Activated CD4-positive, CD25-positive, alpha-beta regulatory T cell treated with anti-CD3 and anti-CD28 coated beads, Interleukin-2, amount 50 U/mL, for 16 hours (primary cell): ENCODE measurements around the gene ARRDC1.
"Not testable (repeated sequence)": the region's sequence is repeated elsewhere in the genome, so short reads cannot be mapped to it uniquely, and the experiment has no call there.

Source experiments
- DNase-seq: peaks from one replicate; pipeline ENCODE4 v3.0.0-alpha.2; 2020; ENCODE audit warnings: low read depth, low spot score

Gene ARRDC1

DNA sequence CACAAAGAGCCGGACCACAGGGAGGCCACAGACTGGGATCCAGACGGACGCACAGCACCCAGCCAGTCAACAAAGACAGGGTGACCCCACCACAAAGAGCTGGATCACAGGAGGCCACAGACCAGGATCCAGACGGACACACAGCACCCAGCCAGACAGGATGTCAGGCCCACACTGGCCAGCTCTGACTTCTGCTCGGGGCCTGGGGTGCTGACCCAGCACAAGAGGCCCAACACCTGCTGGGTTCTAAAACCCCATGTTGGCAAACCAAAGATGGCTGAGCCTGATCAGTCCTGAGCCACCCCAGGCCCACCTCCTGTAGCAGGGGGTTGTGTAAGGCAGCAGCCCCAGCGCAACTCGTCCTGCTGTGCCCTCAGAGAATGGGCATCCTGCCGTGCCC, 21.5 kb upstream of the ARRDC1 start:
- no peak for DNase-seq

DNA sequence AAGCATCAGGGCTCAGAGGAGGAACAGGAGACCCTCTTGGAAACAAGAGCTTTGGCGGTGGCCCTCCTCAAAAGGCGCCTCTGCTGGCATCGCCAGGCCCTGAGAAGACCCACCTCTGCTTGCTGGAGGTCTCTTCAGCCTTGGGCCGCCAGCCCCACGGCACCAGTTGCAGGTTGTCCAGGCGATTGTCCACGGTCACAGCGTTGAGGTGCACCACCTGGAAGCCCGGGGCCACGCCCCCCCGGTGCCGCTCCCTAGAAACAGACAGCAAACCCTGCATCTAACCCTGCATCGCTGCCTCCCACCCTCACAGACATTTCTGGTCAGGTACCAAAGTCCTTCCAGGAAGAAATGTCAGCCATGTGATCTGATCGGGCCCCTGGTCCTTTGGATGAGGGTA, 18.6 kb upstream of the ARRDC1 start:
- DNase-seq, result no peak

DNA sequence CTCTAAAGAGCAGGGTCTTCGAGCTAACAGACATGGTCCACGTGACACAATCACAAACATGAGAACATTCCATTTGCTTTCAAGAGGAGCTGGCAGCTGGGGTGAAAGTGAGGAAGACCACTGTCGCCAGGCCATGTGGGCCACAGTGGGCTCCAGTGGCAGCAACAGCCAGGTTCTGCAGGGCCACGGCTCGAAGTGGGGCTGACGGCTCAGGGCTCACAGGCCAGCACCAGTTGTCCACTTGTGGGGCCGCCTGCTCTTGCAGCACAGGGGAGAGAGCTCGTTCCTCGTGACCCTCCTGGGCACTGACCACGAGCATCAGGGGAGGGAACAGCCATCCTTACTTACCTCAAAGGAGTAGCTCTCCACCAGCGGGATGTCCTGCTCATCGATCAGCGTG, 17.2 kb upstream of the ARRDC1 start:
- DNase-seq, result no peak

DNA sequence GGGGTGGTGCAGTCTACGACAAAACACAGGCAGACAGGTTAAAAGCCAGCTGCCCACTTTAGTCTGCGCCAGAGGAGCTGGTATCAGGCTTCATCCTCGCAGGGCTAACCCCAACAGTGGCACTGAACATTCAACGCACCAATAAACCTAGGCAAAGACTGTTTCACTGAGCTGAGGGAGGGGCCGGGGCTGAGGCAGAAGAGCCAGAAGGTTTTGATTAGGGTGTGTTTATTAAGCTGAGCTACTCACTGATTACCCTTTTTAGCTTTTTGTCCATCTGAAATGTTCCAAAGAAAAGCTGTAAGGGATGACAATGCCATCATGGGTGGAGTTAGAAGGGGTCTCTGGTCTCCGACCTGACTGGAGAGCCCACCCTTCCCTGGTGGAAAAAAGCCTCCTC, 16.6 kb upstream of the ARRDC1 start:
- DNase-seq, result no peak

DNA sequence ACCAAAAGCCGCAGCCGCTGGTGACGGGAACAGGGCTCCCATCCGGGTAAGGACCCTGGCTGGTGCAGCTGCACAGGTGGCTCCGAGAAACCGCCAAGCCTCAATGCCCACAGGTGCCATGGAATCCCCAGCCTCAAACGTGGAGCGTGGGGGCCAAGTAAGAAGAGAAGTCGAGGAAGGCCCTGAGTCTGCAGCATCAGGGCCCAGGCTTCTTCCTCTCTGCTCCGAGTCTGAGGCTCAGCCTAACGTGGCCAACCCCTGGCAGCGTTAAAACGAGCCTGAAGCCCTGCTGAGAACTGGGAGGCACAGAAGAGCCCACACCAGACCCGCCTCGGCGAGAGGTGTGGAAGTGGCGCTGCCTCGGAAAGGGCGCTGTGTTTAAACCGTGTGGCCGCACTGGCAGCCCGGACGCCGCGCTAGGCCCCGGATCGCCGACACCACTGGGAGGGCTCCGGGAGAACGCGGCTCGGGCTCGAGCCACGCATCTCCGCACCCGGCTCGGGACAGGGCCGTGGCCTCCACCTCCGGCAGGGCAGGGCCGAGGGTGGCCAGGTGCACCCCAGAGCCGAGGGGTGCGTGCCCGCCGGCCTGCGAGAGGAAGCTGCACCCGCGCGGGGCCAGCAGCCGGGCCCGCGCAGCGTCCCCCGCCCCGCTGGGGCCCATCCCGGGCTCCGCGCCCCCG, 15.9 kb upstream of the ARRDC1 start:
- DNase-seq, result no peak

DNA sequence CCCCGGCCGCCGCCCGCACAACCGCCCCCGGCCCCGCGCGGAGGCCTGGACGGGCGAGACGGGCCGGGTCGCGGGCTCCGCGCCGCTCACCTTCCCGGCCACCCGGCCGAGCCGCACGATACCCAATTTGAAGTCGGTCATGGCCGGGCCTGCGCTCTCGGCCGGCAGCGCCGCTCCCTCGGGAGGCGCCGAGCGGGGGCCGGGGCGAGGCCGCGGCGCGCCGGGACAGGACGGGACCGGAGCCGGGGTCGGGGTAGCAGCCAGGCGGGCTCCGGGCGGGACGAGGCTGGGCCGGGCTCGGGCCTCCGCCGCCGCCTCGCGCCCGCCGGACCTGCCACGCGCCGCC, 15.4 kb upstream of the ARRDC1 start:
- DNase-seq, result no peak

DNA sequence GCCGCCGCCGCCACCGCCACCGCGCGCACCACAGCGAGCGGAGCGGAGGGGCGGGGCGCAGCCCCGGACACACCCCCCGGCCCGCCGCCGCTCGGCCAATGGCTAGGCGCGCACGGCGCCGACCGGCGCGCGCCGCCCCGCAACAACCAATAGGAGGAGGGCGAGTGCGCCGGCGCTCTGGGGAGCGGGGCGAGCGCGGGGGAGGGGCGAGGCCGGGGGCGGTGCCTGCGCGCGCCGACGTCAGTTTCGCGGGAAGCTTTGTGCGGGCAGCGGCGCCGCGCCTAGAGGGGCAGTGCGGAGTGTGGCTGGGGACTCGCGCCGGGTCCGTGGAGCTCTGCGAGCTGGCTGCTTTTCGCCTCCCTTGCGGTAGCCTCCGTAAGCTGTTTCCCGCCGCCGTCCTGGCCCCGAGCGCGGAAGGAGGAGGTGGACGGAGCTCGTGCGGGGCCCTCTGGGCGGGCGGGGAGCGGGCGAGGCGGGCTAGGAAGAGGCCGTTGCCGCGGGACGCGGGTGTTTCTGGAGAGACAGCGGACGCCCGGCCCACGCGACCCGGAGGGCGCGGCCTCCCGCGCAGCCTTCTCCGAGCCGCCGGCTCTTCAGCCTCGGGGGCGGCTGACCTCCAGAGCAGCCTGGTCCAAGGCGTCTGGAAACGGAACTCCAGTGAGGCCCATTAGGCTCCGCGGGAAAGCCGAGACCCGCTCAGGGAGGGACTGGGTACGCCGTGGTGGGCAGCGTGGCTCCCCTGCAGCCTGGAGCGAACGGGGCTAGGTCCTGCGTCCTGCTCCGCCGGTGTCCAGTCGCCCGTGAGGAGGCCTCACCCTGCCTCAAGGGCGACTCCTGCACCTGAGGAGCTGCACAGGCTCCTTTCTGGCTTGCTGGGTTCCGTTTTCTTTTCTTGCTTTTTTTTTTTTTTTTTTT, 14.8 kb upstream of the ARRDC1 start, which contains the start of gene ZMYND19:
Gene ZMYND19, minus strand, starts transcription at position 44 of the 915 bp plus-strand sequence. CDS start 249 bp downstream, outside the sequence.
- peak; percentile 82 for DNase-seq

DNA sequence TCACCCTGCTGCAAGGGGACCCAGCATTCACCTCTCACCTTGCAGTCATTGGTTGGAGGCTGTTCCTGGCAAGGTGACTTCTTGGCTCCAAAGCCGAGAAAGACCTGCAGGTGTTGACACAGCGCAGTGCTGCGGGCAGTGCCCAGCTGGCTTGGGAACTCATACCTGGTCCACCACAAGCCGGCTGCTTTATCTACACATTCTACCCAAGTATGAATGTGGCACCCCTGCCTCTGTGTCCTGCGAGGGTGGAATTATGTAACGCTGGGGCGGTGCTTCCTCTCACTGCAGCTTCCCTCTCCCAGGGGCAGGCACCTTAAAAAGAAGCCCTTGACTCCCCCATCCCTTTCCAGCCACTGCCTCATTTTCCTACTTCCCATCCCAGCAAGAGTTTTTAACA, 12.7 kb upstream of the ARRDC1 start:
- DNase-seq, result no peak

DNA sequence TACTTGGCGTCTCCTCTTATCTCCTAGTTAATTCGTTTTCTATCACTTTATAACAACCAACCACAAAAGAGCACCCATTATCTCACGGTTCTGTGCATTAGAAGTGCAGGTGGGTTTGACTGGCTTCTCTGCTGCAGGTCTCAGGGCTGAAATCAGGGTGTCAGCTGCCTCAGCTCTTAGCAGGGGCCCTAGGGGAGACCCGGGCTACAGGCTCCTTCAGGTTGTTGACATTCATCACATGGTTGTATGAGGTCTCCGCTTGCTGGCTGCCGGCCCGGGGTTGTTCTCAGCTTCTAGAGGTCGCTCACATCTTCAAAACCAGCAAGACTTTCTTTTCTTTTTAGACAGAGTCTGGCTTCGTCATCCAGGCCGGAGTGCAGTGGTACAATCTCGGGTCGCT, 12.3 kb upstream of the ARRDC1 start:
- DNase-seq, result no peak

DNA sequence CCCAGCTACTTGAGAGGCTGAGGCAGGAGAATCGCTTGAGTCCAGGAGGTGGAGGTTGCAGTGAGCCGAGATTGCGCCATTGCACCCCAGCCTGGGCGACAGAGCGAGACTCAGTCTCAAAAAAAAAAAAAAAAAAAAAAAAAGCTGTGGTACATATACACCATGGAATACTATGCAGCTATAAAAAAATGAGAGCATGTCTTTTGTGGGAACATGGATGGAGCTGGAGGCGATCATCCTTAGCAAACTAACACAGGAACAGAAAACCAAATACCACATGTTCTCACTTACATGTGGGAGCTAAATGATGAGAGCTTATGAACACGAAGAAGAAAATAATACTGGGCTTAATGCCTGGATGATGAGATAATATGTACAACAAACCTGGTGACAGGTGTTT, 8.9 kb upstream of the ARRDC1 start:
- DNase-seq, result not testable (repeated sequence)

DNA sequence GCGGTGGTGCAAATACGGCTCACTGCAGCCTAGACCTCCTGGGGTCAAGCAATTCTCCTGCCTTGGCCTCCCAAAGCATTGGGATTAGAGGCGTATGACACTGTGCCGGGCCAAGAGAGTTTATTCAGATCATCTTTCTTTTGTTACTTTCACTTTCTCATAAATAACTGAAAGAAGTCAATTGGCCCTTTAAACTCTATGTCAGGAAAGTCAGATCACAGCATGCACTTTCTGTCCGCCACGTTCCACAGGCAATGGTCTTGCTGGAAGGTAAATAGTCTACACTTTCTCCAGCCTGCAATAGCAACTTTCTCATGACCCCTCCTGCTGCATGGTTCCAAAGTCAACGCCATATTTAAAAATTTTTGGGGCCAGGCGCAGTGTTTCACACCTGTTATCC, 6.5 kb upstream of the ARRDC1 start:
- no peak for DNase-seq

DNA sequence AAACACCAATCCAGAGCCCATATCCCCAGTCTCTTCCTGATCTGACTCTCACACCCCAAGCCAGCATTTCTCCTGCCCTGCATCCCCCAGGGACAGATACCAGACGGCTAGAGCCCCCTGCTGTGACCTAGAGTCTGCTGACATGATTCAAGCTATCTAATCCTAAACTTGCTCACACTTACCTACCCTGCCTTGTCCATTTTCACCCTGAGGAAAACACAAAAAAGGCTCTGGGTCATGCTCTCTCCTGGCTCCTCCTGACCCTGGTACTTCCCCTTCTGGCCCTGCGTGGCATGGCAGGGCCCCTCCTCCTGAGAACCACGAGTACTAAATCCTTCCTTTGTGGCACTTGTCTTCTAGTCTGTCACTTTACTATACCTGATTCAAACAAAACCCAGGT, 2.8 kb upstream of the ARRDC1 start:
- no peak for DNase-seq

DNA sequence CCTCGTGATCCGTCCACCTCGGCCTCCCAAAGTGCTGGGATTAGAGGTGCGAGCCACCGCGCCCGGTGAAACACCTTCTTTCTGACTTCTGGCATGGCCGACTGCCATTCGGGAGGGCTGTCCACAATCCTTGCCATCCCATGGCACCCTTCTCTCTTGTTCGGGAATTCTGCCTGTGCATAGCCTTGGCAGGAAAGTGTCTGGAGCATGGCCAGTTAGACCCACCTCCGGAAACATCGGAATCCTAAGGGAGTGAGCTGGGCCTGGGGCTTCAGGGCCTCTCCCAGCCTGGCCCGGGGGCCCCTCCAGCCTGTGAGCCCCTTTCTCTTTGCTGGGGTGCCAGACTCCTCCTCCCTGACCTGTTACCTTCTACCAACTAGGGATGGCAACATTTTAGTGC, 1.6 kb upstream of the ARRDC1 start:
- no peak for DNase-seq

DNA sequence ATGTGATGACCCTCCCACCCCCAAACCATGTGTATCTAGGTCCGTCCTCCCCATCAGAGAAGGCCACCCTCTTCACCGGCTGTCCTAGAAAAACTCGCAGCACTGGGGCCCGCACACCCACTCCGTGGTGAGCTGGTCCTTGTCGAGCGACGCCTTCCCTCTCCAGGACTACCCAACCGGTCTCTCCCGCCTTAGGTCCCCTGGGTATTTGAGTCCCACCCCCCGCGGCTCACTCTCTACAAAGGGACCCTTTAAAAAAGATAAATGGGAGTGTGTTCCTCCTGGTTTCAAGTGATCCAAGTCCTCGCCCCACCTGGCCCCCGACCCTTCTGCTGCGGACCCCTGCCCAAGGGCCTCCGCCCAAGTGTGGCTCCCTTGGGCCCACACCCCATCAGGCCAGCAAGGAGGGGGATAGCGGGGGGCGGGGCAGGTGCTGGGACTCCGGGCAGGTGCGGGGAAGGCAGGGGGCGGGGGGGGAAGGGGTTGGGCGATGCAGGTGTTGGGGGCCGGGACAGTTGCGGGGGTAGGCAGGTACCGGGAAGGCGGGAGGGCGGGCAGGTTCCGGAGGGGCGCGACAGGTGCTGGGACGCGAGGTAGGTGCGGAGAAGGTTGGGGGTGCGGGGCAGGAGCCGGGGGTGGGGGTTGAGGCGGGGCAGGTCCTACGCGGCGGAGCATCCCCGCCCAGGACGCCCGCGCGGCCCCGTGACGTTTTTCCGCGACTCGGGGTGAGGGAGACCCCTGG, 970 bp upstream of the ARRDC1 start:
- no peak for DNase-seq

DNA sequence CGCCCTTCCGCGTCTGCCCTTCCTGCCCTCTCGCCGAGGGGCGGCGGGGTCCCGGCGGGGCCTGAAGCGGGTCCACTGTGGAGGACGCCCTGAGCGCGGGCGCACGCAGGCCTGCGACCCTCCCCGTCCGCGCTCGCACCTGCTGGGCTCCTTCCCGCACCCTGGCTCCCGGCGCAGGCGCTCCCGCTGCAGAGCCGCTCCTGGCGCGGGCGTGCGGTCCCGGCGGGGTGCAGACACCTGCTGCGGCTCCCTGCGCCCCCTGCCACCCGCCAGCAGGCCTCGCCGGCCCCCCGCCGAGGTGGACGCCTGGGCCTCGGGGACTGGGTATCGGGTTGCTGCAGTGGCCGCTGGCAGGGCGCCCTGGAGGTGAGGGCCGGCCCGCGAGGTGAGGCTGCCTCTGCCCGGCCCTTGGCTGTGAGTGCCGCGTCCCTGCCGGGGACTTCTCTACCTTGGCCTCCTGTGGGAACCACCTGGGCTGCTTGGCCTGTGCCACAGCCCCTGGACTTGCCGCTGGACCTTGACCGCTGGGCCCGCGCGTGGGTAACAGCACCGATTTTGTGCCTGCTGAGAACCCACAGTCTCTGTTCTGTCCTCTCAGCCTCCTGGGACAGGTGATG, 627 bp downstream of the ARRDC1 start:
- DNase-seq, result no peak

DNA sequence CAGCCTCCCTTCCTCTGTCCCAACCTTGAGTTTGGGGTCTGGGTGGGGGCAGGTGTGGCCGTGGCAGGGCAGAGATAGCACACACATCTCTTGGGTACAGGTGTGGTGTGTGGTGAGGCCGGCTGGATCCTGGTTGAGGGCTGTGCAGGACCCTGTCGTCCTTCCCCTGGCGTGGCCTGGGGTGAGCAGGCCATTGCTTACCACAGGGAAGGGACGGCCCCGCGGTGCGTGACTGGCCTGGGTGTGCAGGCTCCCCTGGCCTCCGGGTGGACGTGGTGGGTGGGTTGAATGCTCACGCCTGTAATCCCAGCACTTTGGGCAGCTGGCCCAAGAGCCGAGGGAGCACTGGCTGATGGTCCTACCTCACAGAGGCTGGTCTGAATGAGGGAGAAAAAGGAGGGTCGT, 1.2 kb downstream of the ARRDC1 start:
- DNase-seq, result no peak

DNA sequence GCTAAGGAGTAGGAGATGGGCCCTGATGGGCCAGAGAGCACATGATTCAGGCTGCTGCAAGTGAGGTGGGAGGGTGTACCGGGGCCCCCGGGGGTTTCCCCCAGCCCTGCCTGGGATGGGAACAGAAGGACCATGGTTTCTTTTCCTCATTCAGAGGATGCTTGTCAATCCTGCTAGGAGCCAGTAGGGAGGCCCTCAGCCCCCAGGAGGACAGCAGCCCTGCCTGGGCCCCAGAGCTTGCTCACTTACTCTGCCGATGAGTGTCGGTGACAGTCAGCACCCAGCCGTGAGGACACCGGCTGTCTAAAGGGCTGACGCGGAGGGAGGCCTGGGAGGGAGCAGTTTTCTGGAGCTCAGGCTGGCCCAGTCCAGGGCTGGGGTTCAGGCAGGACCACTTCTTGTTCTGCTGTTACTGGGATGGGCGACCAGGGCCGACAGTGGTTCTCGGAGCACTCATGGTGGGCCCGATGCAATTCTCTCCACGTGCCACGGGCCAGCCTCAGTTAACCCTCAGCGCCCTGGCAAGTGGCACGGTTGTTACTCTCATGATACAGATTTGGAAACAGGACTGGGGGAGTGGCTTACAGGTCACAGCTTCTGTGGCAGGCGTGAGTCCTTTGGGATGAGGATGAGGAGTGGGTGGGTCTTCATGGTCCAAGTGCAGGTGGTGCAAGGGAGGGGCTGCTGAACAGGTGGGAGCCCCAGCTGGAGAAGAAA, 1.8 kb downstream of the ARRDC1 start:
- DNase-seq, result no peak

DNA sequence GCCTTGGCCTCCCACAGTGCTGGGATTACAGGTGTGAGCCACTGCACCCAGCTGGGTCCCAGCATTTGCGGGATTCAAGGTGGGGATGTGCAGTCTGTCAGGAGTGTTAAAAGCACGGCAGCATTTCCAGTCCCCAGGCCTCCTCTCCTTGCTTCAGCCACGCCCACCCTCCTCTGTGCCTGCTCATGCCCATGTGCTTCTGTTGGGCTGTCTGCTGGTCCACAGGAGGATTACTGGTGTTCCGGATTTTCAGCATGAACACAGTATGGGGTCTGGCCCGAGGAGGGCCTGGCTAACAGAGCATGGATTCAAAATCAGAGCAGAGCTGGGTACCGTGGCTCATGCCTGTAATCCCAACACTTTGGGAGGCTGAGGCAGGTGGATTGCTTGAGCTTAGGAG, 5.5 kb downstream of the ARRDC1 start:
- DNase-seq, result no peak

DNA sequence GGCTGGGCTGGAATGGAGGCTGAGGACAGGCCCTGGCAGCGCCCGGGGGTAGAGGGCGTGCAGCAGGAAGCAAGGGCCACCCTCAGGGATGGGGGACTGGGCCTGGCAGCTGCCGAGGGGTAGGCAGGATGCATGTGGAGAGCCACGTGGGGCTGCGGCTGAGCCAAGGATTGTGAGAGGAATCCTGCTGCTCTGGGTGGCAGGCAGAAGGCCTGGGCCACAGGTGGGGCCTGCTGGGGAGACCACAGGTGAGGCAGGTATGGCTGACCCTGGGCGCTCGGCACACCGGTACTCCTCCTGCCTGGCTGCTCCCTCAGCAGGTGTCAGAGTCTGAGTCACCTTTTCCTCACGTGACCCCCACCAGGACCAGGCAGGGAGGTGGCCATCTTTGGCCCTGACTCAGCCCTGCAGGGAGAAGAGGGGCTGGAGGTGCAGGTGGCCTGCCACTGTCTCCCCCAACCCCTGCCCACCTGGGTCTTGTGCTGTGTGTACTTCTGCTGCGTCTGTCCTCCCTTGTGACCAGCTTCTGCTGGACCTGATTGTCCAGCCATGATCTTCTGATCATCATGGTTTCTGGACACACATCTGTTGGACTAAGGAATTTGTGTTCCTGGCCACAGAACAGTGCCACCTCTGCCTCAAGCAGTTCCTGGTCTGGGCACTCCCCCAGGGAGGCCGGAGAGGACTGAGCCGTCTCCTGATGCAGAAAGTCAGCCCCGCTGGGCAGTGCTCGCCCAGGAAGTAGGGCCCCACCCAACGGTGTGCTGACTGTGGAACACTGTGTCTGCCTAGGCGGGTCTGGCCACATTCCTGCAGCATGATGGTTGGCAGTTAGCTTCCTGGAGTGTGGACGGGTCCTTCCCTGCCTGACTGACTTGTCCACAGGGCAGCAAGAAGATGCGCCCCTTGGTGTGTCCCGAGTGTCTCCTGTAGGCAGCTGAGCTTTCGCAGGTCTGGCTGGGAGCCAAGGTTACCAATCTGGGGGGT, 6.4 kb downstream of the ARRDC1 start:
- DNase-seq, result no peak

DNA sequence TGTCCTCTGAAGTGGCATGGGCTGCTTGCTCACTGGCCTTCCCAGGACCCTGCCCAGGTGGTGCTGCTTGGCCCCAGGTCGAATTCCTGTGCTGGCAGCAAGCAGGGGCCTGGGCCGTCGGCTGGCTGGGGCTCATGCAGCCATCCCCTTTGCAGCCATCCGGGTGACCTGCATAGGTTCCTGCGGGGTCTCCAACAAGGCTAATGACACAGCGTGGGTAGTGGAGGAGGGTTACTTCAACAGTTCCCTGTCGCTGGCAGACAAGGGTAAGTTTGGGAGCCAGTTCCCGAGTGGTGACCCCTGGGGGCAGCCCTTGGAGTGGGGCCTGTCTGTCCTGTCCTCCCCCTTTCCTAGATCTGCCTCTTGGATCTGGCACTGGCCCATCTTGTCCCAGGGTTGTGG, 7.3 kb downstream of the ARRDC1 start:
- DNase-seq, result no peak
